K562 (cell line): ENCODE results near the gene ENG. TPM values are rescaled to one million over a fixed set of nuclear protein-coding genes. Genes with fewer than 3 reads are reported as not detected.
A peak's percentile ranks its signal among the peaks of the same experiment; 100 is the strongest.

Experiments
- ARNT ChIP-seq, 2 experiments: fragments of 450-650 bp; IDR thresholded peaks; 2 replicates each; pipeline ENCODE4 v1.6.1; 2016; ENCODE audit warnings: mild to moderate bottlenecking in 1 of 2
- BRD4 ChIP-seq: fragments of 200-600 bp; sonication (generic); IDR thresholded peaks from 2 replicates; pipeline ENCODE4 v1.6.1; 2017; ENCODE audit warnings: inconsistent platforms
- CCNT2 ChIP-seq: IDR thresholded peaks from 2 replicates; pipeline ENCODE4 v1.6.1; 2011; ENCODE audit warnings: borderline replicate concordance, low read depth, mild to moderate bottlenecking, moderate library complexity, mixed read lengths, low read length; ENCODE audit not compliant: insufficient read length; ENCODE audit errors: extremely low read depth
- ERF ChIP-seq: fragments of 450-650 bp; formaldehyde crosslinking; IDR thresholded peaks from 2 replicates; pipeline ENCODE4 v1.4.0; 2020; ENCODE audit warnings: mild to moderate bottlenecking, mixed read lengths
- FOXM1 ChIP-seq, 2 experiments: fragments of 450-650 bp in 1 of 2; sonication (generic) in 1 of 2; formaldehyde crosslinking in 1 of 2; IDR thresholded peaks; 2 replicates each; pipeline versions ENCODE4 v1.6.1 to v1.9.0; 2017 to 2022; ENCODE audit warnings: low read depth in 2 of 2, mild to moderate bottlenecking in 2 of 2, missing genetic modification reagents in 1 of 2, moderate library complexity in 1 of 2
- GATAD2A ChIP-seq: fragments of 450-650 bp; IDR thresholded peaks from 2 replicates; pipeline ENCODE4 v1.6.1; 2017
- HDGF ChIP-seq: fragments of 450-650 bp; IDR thresholded peaks from 2 replicates; pipeline ENCODE4 v1.6.1; 2016
- L3MBTL2 ChIP-seq: fragments of 450-650 bp; IDR thresholded peaks from 2 replicates; pipeline ENCODE4 v1.6.1; 2016; ENCODE audit warnings: mild to moderate bottlenecking, moderate library complexity
- MNT ChIP-seq, 2 experiments: fragments of 450-650 bp; conservative IDR thresholded peaks; 2 replicates each; pipeline ENCODE4 v1.6.1; 2017; ENCODE audit warnings: mild to moderate bottlenecking in 2 of 2, moderate library complexity in 2 of 2
- NONO ChIP-seq, 2 experiments: fragments of 200-400 bp in 1 of 2; fragments of 450-650 bp in 1 of 2; formaldehyde crosslinking in 1 of 2; IDR thresholded peaks; 2 replicates each; pipeline ENCODE4 v1.6.1; 2017; ENCODE audit warnings: low read depth in 2 of 2, mild to moderate bottlenecking in 2 of 2, moderate library complexity in 2 of 2, low read length in 1 of 2
- NR3C1 ChIP-seq: sonication (generic); formaldehyde crosslinking; IDR thresholded peaks from 2 replicates; pipeline ENCODE4 v1.8.1; 2022; ENCODE audit warnings: missing genetic modification reagents
- OTX1 ChIP-seq: fragments of 450-650 bp; formaldehyde crosslinking; IDR thresholded peaks from 2 replicates; pipeline ENCODE4 v1.4.0; 2022; ENCODE audit warnings: mild to moderate bottlenecking
- PTTG1 ChIP-seq: fragments of 450-650 bp; IDR thresholded peaks from 2 replicates; pipeline ENCODE4 v1.6.1; 2016; ENCODE audit warnings: low read depth, mild to moderate bottlenecking, missing genetic modification characterization, missing compliant biosample characterization
- RFX5 ChIP-seq: IDR thresholded peaks from 2 replicates; pipeline ENCODE4 v1.6.1; 2011; ENCODE audit warnings: low read depth, mild to moderate bottlenecking, improper control_type of control experiment, low read length
- SAFB2 ChIP-seq: fragments of 200-400 bp; formaldehyde crosslinking; IDR thresholded peaks from 2 replicates; pipeline ENCODE4 v1.6.1; 2018; ENCODE audit warnings: borderline replicate concordance, low read length, low read depth, moderate library complexity; ENCODE audit not compliant: severe bottlenecking
- SREBF2 ChIP-seq: sonication (generic); formaldehyde crosslinking; IDR thresholded peaks from 2 replicates; pipeline ENCODE4 v1.4.0; 2020; ENCODE audit warnings: mild to moderate bottlenecking, missing genetic modification reagents
- TAF1 ChIP-seq: IDR thresholded peaks from 2 replicates; pipeline ENCODE4 v1.6.1; 2011; ENCODE audit warnings: mild to moderate bottlenecking, low read length, moderate library complexity; ENCODE audit not compliant: insufficient read depth, control insufficient read depth, severe bottlenecking; ENCODE audit errors: extremely low read depth
- TBP ChIP-seq: optimal IDR thresholded peaks from 2 replicates; pipeline ENCODE3; 2011; ENCODE audit warnings: low read depth, low read length, improper control_type of control experiment
- TRIM28 ChIP-seq: fragments of 450-650 bp; IDR thresholded peaks from 2 replicates; pipeline ENCODE4 v1.6.1; 2017
- TSHZ1 ChIP-seq: fragments of 250-450 bp; sonication (Bioruptor Pico); IDR thresholded peaks from 2 replicates; pipeline ENCODE4 v1.4.0; 2020; ENCODE audit warnings: mild to moderate bottlenecking, moderate library complexity
- ZFP30 ChIP-seq: fragments of 250-450 bp; sonication (Bioruptor Pico); IDR thresholded peaks from 2 replicates; pipeline ENCODE4 v1.8.0; 2022; ENCODE audit warnings: moderate library complexity, mild to moderate bottlenecking, inconsistent platforms, borderline replicate concordance
- ZNF217 ChIP-seq: sonication (generic); formaldehyde crosslinking; IDR thresholded peaks from 2 replicates; pipeline ENCODE4 v1.8.0; 2022; ENCODE audit warnings: mild to moderate bottlenecking, missing genetic modification reagents
- ZNF444 ChIP-seq: fragments of 250-450 bp; sonication (Bioruptor Pico); IDR thresholded peaks from 2 replicates; pipeline ENCODE4 v1.4.0; 2020; ENCODE audit warnings: mild to moderate bottlenecking, moderate library complexity
- ZNF551 ChIP-seq: fragments of 250-450 bp; sonication (Bioruptor Pico); IDR thresholded peaks from 2 replicates; pipeline ENCODE4 v1.5.0; 2021; ENCODE audit warnings: mild to moderate bottlenecking, moderate library complexity
- ZNF785 ChIP-seq: fragments of 250-450 bp; sonication (Bioruptor Pico); IDR thresholded peaks from 2 replicates; pipeline ENCODE4 v1.4.0; 2020; ENCODE audit warnings: mild to moderate bottlenecking
- polyA plus RNA-seq, 8 experiments: library from polyadenylated mRNA; depleted of rRNA in 4 of 8; stranded (reverse) in 5 of 8; unstranded in 3 of 8; fragments of >200 nt; fragmentation: Nextera tagmentation in 2 of 8; fragmentation: Illumina TruSeq in 1 of 8; extraction: Ambion mirVana in 2 of 8; extraction: Trizol in 1 of 8; gene quantifications; 2 replicates each; pipeline versions ENCODE4 v1.2.1 to v1.2.3, GENCODE V29; 2011 to 2014; ENCODE audit warnings: inconsistent platforms in 1 of 8, missing spikeins in 1 of 8
- total RNA-seq, 7 experiments: library from RNA; depleted of rRNA in 6 of 7; stranded (reverse); fragments of >200 nt in 6 of 7; fragmentation: Illumina TruSeq in 2 of 7; extraction: Trizol in 2 of 7; gene quantifications; 2 replicates each; pipeline versions ENCODE4 v1.2.1 to v1.2.3, GENCODE V29; 2011 to 2021; ENCODE audit warnings: low replicate concordance in 1 of 7

Gene ENG
- total and polyA plus RNA-seq, 9 of the 15 experiments (the other 6 are each of a cell fraction or from before 2014, with no cell fraction given) = 0.04 to 0.40 (median 0.14) TPM; not detected in 1

GRCh38 chr9:127802576-127803443, 51.6 kb downstream of the ENG start, which contains the start of gene FPGS (continued):
- TF ChIP-seq ZNF444 (CRISPR knock-in tag) (no peak), TAF1 (peak; percentile 68), ERF (0 out of 2 replicates have a peak, but pooled peaks have one; percentile 25), ZNF217 (no peak), MNT (conservative IDR thresholded peaks at IDR 0.05) (peak; percentile 94 to 98), RFX5 (no peak), TRIM28 (no peak), ZNF785 (no peak), SREBF2 (no peak), OTX1 (CRISPR knock-in tag) (0 out of 2 replicates have a peak, but pooled peaks have one; percentile 22), NONO (IDR thresholded peaks at IDR 0.05; ENCODE audit: low read depth in 2 of 2, low read length in 1 of 2) (peak; percentile 76 to 94; a peak in 3 of 4 replicates), GATAD2A (no peak), ARNT (IDR thresholded peaks at IDR 0.05) (no peak), PTTG1 (tag) (no peak), TBP (peak; percentile 75), L3MBTL2 (peak; percentile 92), NR3C1 (CRISPR knock-in tag) (no peak; the same call in 1 of the 2 replicates), TSHZ1 (CRISPR knock-in tag) (no peak), SAFB2 (no peak), FOXM1 (IDR thresholded peaks at IDR 0.05; ENCODE audit: low read depth) (no peak), FOXM1 (CRISPR knock-in tag; IDR thresholded peaks at IDR 0.05; ENCODE audit: low read depth) (0 out of 2 replicates have a peak, but pooled peaks have one; percentile 70), BRD4 (no peak), CCNT2 (peak; percentile 73), ZNF551 (no peak), ZFP30 (no peak), HDGF (no peak)
